Measurements from ENCODE around the gene TMEM212.
A peak's percentile ranks its signal among the peaks of the same experiment; 100 is the strongest.

Gene TMEM212

DNA sequence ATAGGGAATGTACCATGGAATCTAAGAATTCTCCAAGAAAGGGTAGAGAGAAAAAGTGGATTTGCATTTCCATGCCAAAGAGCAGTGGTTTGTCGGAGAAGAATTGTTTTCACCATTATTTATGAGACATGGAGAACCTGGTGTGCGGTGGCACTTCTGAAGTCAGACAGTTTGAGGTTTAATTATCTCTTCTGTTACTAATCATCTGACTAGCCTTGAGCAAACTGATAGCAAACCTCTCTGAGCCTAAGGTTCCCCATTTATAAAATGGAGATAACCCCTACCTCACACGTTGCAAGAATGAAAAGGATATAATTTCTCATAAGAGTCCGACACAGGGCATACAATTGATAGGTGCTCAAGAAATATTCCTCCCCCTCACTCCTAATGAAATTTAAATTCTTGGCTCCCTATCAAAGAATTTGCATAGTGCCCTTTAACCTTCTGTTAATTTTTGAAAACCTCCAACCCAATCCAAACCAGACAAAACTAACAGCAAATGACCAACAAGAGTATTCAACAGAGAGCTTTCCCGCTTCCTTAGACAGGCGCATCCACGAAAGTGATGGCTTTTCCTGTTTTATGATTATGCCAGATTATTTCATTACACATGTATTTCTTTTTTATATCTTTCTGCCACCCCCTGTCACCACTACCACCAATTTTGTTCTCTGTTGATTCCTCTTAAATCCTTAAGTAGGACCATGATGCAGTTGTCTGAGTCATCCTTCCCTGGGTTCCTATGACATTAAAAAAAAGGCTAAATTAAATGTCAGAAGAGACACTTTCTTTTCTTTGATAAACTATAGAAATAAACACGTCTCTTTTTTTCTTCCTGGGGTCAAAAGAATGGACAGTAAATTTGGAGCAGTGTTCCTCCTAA lies 28.5 kb downstream of the TMEM212 start:
- H3K4me1 ChIP-seq (ENCODE audit: control insufficient read depth in 2 of 2, insufficient read depth in 2 of 2, low read length in 2 of 2), result no peaks in the 10 kb centered on the region
- H3K9ac ChIP-seq (ENCODE audit: low read depth in 1 of 2, low read length in 2 of 2), result no peak overlapping the region
- no peaks in the 10 kb centered on the region for H3K36me3 ChIP-seq (ENCODE audit: control insufficient read depth in 2 of 2, insufficient read depth in 2 of 2, low read length in 2 of 2)
- no peaks in the 10 kb centered on the region for H3K9me3 ChIP-seq (ENCODE audit: control insufficient read depth in 2 of 2, low read length in 2 of 2)
- H3K27me3 ChIP-seq (ENCODE audit: control insufficient read depth in 2 of 2, insufficient read depth in 2 of 2, low read length in 2 of 2), result no peaks in the 10 kb centered on the region
- H3K27ac ChIP-seq (ENCODE audit: low read depth in 2 of 2, low read length in 2 of 2), result no peak overlapping the region
- no peak overlapping the region for H3K4me3 ChIP-seq (ENCODE audit: low read length in 2 of 2)

DNA sequence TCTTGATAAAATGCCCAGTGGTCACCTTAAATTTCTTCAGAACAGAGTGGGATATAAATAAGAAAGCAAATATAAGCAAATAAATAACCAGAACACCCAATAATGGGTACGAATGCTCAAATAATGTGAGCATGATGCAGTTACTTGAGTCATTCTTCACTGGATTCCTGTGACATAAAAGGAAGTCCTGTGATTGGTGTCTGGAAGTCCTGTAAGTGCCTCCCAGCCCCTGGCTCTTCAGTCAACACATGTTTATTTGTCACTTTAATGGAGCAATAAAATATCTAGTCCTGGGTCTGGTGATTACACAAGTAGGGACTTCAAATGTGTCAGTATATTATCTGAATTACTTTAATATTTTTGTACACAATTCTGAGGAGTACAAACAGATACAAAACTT lies 30.4 kb downstream of the TMEM212 start:
- Histone ChIP-seq H3K4me3 (ENCODE audit: low read length in 2 of 2) (no peak overlapping the region), H3K27me3 (ENCODE audit: control insufficient read depth in 2 of 2, insufficient read depth in 2 of 2, low read length in 2 of 2) (no peaks in the 10 kb centered on the region), H3K4me1 (ENCODE audit: control insufficient read depth in 2 of 2, insufficient read depth in 2 of 2, low read length in 2 of 2) (no peaks in the 10 kb centered on the region), H3K27ac (ENCODE audit: low read depth in 2 of 2, low read length in 2 of 2) (no peak overlapping the region), H3K9ac (ENCODE audit: low read depth in 1 of 2, low read length in 2 of 2) (no peak overlapping the region), H3K36me3 (ENCODE audit: control insufficient read depth in 2 of 2, insufficient read depth in 2 of 2, low read length in 2 of 2) (no peaks in the 10 kb centered on the region), H3K9me3 (ENCODE audit: control insufficient read depth in 2 of 2, low read length in 2 of 2) (no peaks in the 10 kb centered on the region)

DNA sequence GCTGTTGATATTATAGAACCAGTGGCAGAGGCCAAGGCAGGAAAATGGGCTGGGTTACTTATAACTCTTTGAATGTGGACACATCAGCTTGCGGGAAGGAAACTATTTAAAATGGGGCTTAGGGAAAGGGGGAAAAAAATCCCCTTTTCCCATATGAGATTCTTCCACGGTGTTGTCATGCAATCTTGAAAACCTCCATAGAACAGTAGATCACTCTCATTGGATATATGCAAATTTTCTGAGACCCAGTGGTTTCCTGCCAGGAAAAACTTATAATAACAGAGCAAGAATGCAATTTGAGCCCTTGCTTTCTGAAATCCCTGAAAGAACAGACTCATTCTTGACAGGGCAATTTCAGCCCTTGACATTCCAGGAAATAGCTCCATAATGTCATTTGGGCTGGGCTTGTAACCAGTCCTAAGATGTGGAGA lies 31.1 kb downstream of the TMEM212 start:
- Histone ChIP-seq H3K9me3 (ENCODE audit: control insufficient read depth in 2 of 2, low read length in 2 of 2) (no peaks in the 10 kb centered on the region), H3K9ac (ENCODE audit: low read depth in 1 of 2, low read length in 2 of 2) (no peak overlapping the region), H3K4me3 (ENCODE audit: low read length in 2 of 2) (no peak overlapping the region), H3K27ac (ENCODE audit: low read depth in 2 of 2, low read length in 2 of 2) (peak overlapping the region in 1 of 2 donors; percentile 33), H3K36me3 (ENCODE audit: control insufficient read depth in 2 of 2, insufficient read depth in 2 of 2, low read length in 2 of 2) (no peaks in the 10 kb centered on the region), H3K4me1 (ENCODE audit: control insufficient read depth in 2 of 2, insufficient read depth in 2 of 2, low read length in 2 of 2) (no peaks in the 10 kb centered on the region), H3K27me3 (ENCODE audit: control insufficient read depth in 2 of 2, insufficient read depth in 2 of 2, low read length in 2 of 2) (no peaks in the 10 kb centered on the region)

- H3K9me3 ChIP-seq (ENCODE audit: control insufficient read depth in 2 of 2, low read length in 2 of 2), result no peaks in the 10 kb centered on the region
- no peaks in the 10 kb centered on the region for H3K36me3 ChIP-seq (ENCODE audit: control insufficient read depth in 2 of 2, insufficient read depth in 2 of 2, low read length in 2 of 2)
- H3K4me3 ChIP-seq (ENCODE audit: low read length in 2 of 2), result no peak overlapping the region
- H3K27me3 ChIP-seq (ENCODE audit: control insufficient read depth in 2 of 2, insufficient read depth in 2 of 2, low read length in 2 of 2), result no peaks in the 10 kb centered on the region
- H3K9ac ChIP-seq (ENCODE audit: low read depth in 1 of 2, low read length in 2 of 2), result no peak overlapping the region
- no peaks in the 10 kb centered on the region for H3K4me1 ChIP-seq (ENCODE audit: control insufficient read depth in 2 of 2, insufficient read depth in 2 of 2, low read length in 2 of 2)
- H3K27ac ChIP-seq (ENCODE audit: low read depth in 2 of 2, low read length in 2 of 2), result peak overlapping the region in 1 of 2 donors; percentile 33
Observed at GRCh38 chr3:171874879-171875278, 31.7 kb downstream of the TMEM212 start.

- Histone ChIP-seq H3K4me1 (ENCODE audit: control insufficient read depth in 2 of 2, insufficient read depth in 2 of 2, low read length in 2 of 2) (no peaks in the 10 kb centered on the region), H3K9ac (ENCODE audit: low read depth in 1 of 2, low read length in 2 of 2) (no peak overlapping the region), H3K4me3 (ENCODE audit: low read length in 2 of 2) (no peak overlapping the region), H3K27ac (ENCODE audit: low read depth in 2 of 2, low read length in 2 of 2) (no peak overlapping the region), H3K9me3 (ENCODE audit: control insufficient read depth in 2 of 2, low read length in 2 of 2) (no peaks in the 10 kb centered on the region), H3K36me3 (ENCODE audit: control insufficient read depth in 2 of 2, insufficient read depth in 2 of 2, low read length in 2 of 2) (no peaks in the 10 kb centered on the region), H3K27me3 (ENCODE audit: control insufficient read depth in 2 of 2, insufficient read depth in 2 of 2, low read length in 2 of 2) (no peaks in the 10 kb centered on the region)
Observed at GRCh38 chr3:171875923-171876412, 32.8 kb downstream of the TMEM212 start.

GRCh38 chr3:171876680-171877147 lies 33.6 kb downstream of the TMEM212 start:
- H3K36me3 ChIP-seq (ENCODE audit: control insufficient read depth in 2 of 2, insufficient read depth in 2 of 2, low read length in 2 of 2), result no peaks in the 10 kb centered on the region
- no peak overlapping the region for H3K4me3 ChIP-seq (ENCODE audit: low read length in 2 of 2)
- H3K27ac ChIP-seq (ENCODE audit: low read depth in 2 of 2, low read length in 2 of 2), result no peak overlapping the region
- no peaks in the 10 kb centered on the region for H3K4me1 ChIP-seq (ENCODE audit: control insufficient read depth in 2 of 2, insufficient read depth in 2 of 2, low read length in 2 of 2)
- no peaks in the 10 kb centered on the region for H3K27me3 ChIP-seq (ENCODE audit: control insufficient read depth in 2 of 2, insufficient read depth in 2 of 2, low read length in 2 of 2)
- no peak overlapping the region for H3K9ac ChIP-seq (ENCODE audit: low read depth in 1 of 2, low read length in 2 of 2)
- no peaks in the 10 kb centered on the region for H3K9me3 ChIP-seq (ENCODE audit: control insufficient read depth in 2 of 2, low read length in 2 of 2)

DNA sequence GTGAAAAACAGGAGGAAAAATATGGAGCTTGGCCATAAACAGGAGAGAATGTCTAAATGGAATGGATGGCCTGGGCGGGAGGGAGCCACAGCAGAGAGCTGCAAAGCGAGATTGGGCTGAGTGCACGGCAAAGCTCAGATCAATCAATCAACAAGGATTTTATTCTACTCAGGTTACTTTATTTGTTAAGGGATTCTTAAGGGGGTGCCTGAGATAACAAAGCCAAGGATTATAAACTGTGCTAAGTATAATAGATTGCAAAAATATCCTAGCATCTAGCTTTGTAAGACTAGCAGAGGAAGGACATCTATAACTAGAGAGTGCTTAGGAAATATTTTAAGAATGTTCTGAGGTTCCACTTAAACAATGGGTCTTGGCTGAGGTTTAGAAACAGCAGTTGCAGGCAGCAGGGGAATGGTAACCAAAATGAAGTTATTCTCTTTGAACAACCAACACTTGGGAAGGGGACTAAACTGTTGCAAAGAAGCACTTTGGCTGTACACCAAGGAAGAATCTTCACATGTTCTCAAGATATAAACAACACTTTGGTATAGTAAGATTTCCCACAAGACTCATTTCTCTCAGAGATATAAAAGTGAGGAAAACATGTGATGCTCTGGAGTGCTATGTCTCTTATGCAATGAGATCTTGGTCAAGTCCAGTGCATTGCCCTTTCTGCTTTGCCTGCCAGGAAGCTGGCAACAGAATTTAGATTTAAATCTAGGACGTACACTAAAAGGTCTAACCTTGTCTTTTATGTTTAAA lies 35.5 kb downstream of the TMEM212 start:
- H3K4me1 ChIP-seq (ENCODE audit: control insufficient read depth in 2 of 2, insufficient read depth in 2 of 2, low read length in 2 of 2), result no peaks in the 10 kb centered on the region
- H3K27ac ChIP-seq (ENCODE audit: low read depth in 2 of 2, low read length in 2 of 2), result no peak overlapping the region

DNA sequence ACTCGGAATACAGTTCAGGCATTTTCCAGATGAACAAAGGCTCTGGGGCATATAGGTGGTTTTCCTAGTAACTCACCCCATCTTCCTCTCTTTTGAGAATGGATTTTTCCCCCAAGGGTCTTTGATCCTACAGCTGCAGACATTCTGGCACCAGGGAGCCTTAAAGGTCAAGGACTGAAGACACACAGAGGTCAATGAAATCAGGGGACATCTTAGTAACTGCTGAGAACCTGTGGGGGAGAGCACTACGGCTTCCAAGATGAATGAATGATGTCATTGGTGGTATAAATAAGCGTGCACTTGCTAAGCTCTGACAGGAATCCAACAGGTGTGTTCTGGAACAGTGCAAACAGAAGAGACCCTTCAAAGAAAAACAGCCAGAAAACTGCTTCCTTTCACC lies 36.3 kb downstream of the TMEM212 start:
- no peak overlapping the region for H3K9ac ChIP-seq (ENCODE audit: low read depth in 1 of 2, low read length in 2 of 2)
- H3K36me3 ChIP-seq (ENCODE audit: control insufficient read depth in 2 of 2, insufficient read depth in 2 of 2, low read length in 2 of 2), result no peaks in the 10 kb centered on the region
- no peak overlapping the region for H3K4me3 ChIP-seq (ENCODE audit: low read length in 2 of 2)
- no peaks in the 10 kb centered on the region for H3K4me1 ChIP-seq (ENCODE audit: control insufficient read depth in 2 of 2, insufficient read depth in 2 of 2, low read length in 2 of 2)
- no peak overlapping the region for H3K27ac ChIP-seq (ENCODE audit: low read depth in 2 of 2, low read length in 2 of 2)
- H3K9me3 ChIP-seq (ENCODE audit: control insufficient read depth in 2 of 2, low read length in 2 of 2), result no peaks in the 10 kb centered on the region
- no peaks in the 10 kb centered on the region for H3K27me3 ChIP-seq (ENCODE audit: control insufficient read depth in 2 of 2, insufficient read depth in 2 of 2, low read length in 2 of 2)

More for the DNA sequence above, 35.5 kb downstream of the TMEM212 start:
- Histone ChIP-seq H3K4me3 (ENCODE audit: low read length in 2 of 2) (no peak overlapping the region), H3K9me3 (ENCODE audit: control insufficient read depth in 2 of 2, low read length in 2 of 2) (no peaks in the 10 kb centered on the region), H3K36me3 (ENCODE audit: control insufficient read depth in 2 of 2, insufficient read depth in 2 of 2, low read length in 2 of 2) (no peaks in the 10 kb centered on the region), H3K9ac (ENCODE audit: low read depth in 1 of 2, low read length in 2 of 2) (no peak overlapping the region), H3K27me3 (ENCODE audit: control insufficient read depth in 2 of 2, insufficient read depth in 2 of 2, low read length in 2 of 2) (no peaks in the 10 kb centered on the region)

DNA sequence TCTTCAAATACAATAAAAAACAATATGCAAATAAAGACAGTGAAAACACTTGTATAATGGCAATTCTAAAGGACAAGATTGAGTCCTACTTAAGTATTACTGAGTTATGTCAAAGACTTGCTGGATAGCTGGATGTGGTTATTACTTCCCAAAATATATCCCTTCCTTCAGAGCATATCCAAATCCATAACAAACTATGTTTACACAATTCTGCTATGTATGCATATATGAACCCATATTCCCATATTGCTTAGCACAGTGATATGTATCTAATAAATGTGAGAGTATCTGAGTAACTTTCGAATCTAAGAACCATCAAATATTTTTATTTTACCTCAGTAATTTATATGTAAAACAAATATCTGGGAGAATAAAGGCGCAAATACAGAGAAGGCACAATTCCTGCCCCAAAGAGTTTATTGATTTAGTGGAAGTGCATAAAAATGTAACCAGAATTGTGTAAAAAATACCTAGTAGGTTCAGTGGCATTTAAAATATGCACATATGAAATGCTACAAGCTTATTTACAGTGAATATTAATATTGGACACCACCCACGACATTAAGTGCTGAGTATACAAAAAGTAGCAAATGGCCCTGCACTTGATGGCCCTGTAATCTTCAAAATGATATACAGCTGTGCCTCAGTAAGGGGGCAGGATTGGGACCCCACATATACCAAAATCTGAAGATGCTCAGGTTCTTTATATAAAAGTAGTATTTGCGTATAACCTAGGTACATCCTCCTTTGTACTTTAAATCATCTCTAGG lies 37.1 kb downstream of the TMEM212 start:
- Histone ChIP-seq H3K4me1 (ENCODE audit: control insufficient read depth in 2 of 2, insufficient read depth in 2 of 2, low read length in 2 of 2) (no peaks in the 10 kb centered on the region), H3K9me3 (ENCODE audit: control insufficient read depth in 2 of 2, low read length in 2 of 2) (no peaks in the 10 kb centered on the region), H3K27ac (ENCODE audit: low read depth in 2 of 2, low read length in 2 of 2) (no peak overlapping the region), H3K36me3 (ENCODE audit: control insufficient read depth in 2 of 2, insufficient read depth in 2 of 2, low read length in 2 of 2) (no peaks in the 10 kb centered on the region), H3K4me3 (ENCODE audit: low read length in 2 of 2) (no peak overlapping the region), H3K27me3 (ENCODE audit: control insufficient read depth in 2 of 2, insufficient read depth in 2 of 2, low read length in 2 of 2) (no peaks in the 10 kb centered on the region), H3K9ac (ENCODE audit: low read depth in 1 of 2, low read length in 2 of 2) (no peak overlapping the region)

All from mucosa of rectum (tissue), 2 donors.